ENCODE measurements around the gene SCAMP2.
"Not testable (repeated sequence)": the region's sequence is repeated elsewhere in the genome, so short reads cannot be mapped to it uniquely, and the experiment has no call there.

- TF ChIP-seq CTCF, POLR2A (IDR thresholded peaks at IDR 0.05): not testable (repeated sequence)
Measured at GRCh38 chr15:74913799-74914198, 40.6 kb upstream of the SCAMP2 start.

Measured in thyroid gland (tissue), 4 donors.